AG09309 (cell line): Measurements from ENCODE around the gene RAB44.

Experiments used
- DNase-seq: peaks from one replicate; pipeline ENCODE4 v3.0.0-alpha.2; 2010; ENCODE audit warnings: low read depth
- H3K4me3 ChIP-seq: 2 replicates; pipeline ENCODE4 v1.5.1; 2011; ENCODE audit warnings: mild to moderate bottlenecking, low read depth, low read length, moderate library complexity; ENCODE audit not compliant: control insufficient read depth
- CTCF ChIP-seq: IDR thresholded peaks from 2 replicates; pipeline ENCODE4 v1.5.1; 2011; ENCODE audit warnings: mild to moderate bottlenecking, low read depth, low read length, inconsistent platforms; ENCODE audit not compliant: insufficient read depth, control insufficient read depth; ENCODE audit errors: missing control alignments

RAB44 gene

GRCh38 chr6:36669002-36669401, 28.6 kb upstream of the RAB44 start:
- TF ChIP-seq CTCF = no peak
- H3K4me3 ChIP-seq = no peak overlapping the region
- DNase-seq = no peak

- no peak for DNase-seq
- H3K4me3 ChIP-seq = no peak overlapping the region
- no peak for TF ChIP-seq CTCF
Observed at GRCh38 chr6:36670271-36670670, 27.4 kb upstream of the RAB44 start.

GRCh38 chr6:36671687-36672375, 25.8 kb upstream of the RAB44 start:
- no peak overlapping the region for H3K4me3 ChIP-seq
- DNase-seq = no peak
- TF ChIP-seq CTCF = no peak

GRCh38 chr6:36673882-36674281, 23.7 kb upstream of the RAB44 start:
- DNase-seq = no peak
- no peak for TF ChIP-seq CTCF

GRCh38 chr6:36674942-36675341, 22.7 kb upstream of the RAB44 start:
- H3K4me3 ChIP-seq = no peak overlapping the region
- no peak for TF ChIP-seq CTCF
- no peak for DNase-seq

More at GRCh38 chr6:36673882-36674281, 23.7 kb upstream of the RAB44 start:
- no peak overlapping the region for H3K4me3 ChIP-seq

- no peak overlapping the region for H3K4me3 ChIP-seq
- TF ChIP-seq CTCF = no peak
- no peak for DNase-seq
Observed at GRCh38 chr6:36676141-36677058, 21.2 kb upstream of the RAB44 start.
